ENCODE data around the gene GPR32.
"Not testable (repeated sequence)": the region's sequence is repeated elsewhere in the genome, so short reads cannot be mapped to it uniquely, and the experiment has no call there.

GRCh38 chr19:50761501-50761900 is 8.8 kb upstream of the GPR32 start:
- TF ChIP-seq CTCF, EZH2 (IDR thresholded peaks at IDR 0.05): not testable (repeated sequence)

Measured in neural progenitor cell (in vitro differentiated cells).